K562 (cell line): ENCODE results near the gene VSTM2B. TPM values are rescaled to one million over a fixed set of nuclear protein-coding genes. Genes with fewer than 3 reads are reported as not detected.

ENCODE experiments used
- ATAC-seq: fragments of 200-7000 bp; cut with Tn5 transposase; 3 replicates; pipeline ENCODE4 v1.9.1; 2020; ENCODE audit warnings: moderate library complexity
- BruUV-seq: library from RNA; stranded (reverse); fragments of 400-500 nt; replicated peaks from 2 replicates; lab custom pipeline; 2021; lab: Mats Ljungman, UMichigan
- CTCF ChIA-PET: fragments of 300-600 bp; formaldehyde crosslinking; extraction: SDS; loops from one replicate; lab custom pipeline; 2021; ENCODE audit warnings: low intra/inter-chr PET ratio; lab: Yijun Ruan, JAX
- POLR2A ChIA-PET: fragments of 300-600, 350-650 bp; sonication (Branson Sonifier 250); formaldehyde crosslinking; extraction: SDS; loops from one replicate; lab custom pipeline; 2021; ENCODE audit warnings: antibody characterized with exemption, inconsistent platforms; lab: Yijun Ruan, JAX
- DNase-seq, 4 experiments: peaks; one replicate each; pipeline versions ENCODE4 v3.0.0 to v3.0.0-alpha.2; 2011 to 2018; ENCODE audit warnings: low spot score in 3 of 4, mixed read lengths in 3 of 4; ENCODE audit errors: extremely low read depth in 1 of 4
- FAIRE-seq: peaks from 2 replicates; lab custom pipeline; 2011; peaks lifted over from hg19 to GRCh38; lab: Jason Lieb, UNC
- H2AFZ ChIP-seq: 2 replicates; pipeline ENCODE4 v1.6.0; 2011; ENCODE audit warnings: low read depth, low read length, control low read depth, inconsistent platforms
- H3K27ac ChIP-seq: fragments of 200-600 bp; 3 replicates; pipeline ENCODE4 v1.8.0; 2011; ENCODE audit warnings: low read depth, mild to moderate bottlenecking, control low read depth, inconsistent platforms, low read length, moderate library complexity, mixed read lengths; ENCODE audit errors: extremely low read depth
- H3K27me3 ChIP-seq, 2 experiments: fragments of 300-600 bp in 1 of 2; 2 replicates in 1 of 2; 3 replicates in 1 of 2; pipeline versions ENCODE4 v1.6.0 to v1.8.0; 2011; ENCODE audit warnings: inconsistent platforms in 2 of 2, low read length in 2 of 2, mild to moderate bottlenecking in 1 of 2, mixed read lengths in 1 of 2, moderate library complexity in 1 of 2; ENCODE audit not compliant: control insufficient read depth in 2 of 2, insufficient read depth in 2 of 2
- H3K36me3 ChIP-seq: fragments of 300-600 bp; 3 replicates; pipeline ENCODE4 v1.8.0; 2011; ENCODE audit warnings: mild to moderate bottlenecking, low read length, inconsistent platforms; ENCODE audit not compliant: control insufficient read depth, insufficient read depth
- H3K4me1 ChIP-seq, 2 experiments: fragments of 200-600 bp in 1 of 2; replicated peaks in 1 of 2; 2 replicates in 1 of 2; 3 replicates in 1 of 2; pipeline versions ENCODE4 v1.5.1 to v1.8.0; 2011; ENCODE audit warnings: inconsistent platforms in 2 of 2, low read length in 2 of 2, mild to moderate bottlenecking in 1 of 2, mixed read lengths in 1 of 2, moderate library complexity in 1 of 2; ENCODE audit not compliant: control insufficient read depth in 2 of 2, insufficient read depth in 2 of 2
- H3K4me2 ChIP-seq: 2 replicates; pipeline ENCODE4 v1.6.1; 2011; ENCODE audit warnings: low read length, control low read depth, inconsistent platforms, mixed read lengths; ENCODE audit not compliant: insufficient read depth
- H3K4me3 ChIP-seq: fragments of 200-600 bp; sonication (generic), shearing (Covaris generic); 2 replicates; pipeline ENCODE4 v1.5.1; 2016; ENCODE audit warnings: control low read depth, inconsistent platforms
- H3K79me2 ChIP-seq: fragments of 200-600 bp; 3 replicates; pipeline ENCODE4 v1.8.0; 2011; ENCODE audit warnings: low read length, inconsistent platforms; ENCODE audit not compliant: control insufficient read depth, insufficient read depth
- H3K9ac ChIP-seq, 2 experiments: 2 replicates each; pipeline versions ENCODE4 v1.6.0 to v1.6.1; 2011; ENCODE audit warnings: low read depth in 2 of 2, low read length in 2 of 2, control low read depth in 1 of 2, inconsistent platforms in 1 of 2, mild to moderate bottlenecking in 1 of 2, mixed read lengths in 1 of 2; ENCODE audit not compliant: insufficient read depth in 1 of 2
- H3K9me1 ChIP-seq: one replicate; pipeline ENCODE4 v1.6.0; 2011; ENCODE audit warnings: inconsistent platforms, mild to moderate bottlenecking, low read length, moderate library complexity; ENCODE audit not compliant: control insufficient read depth, insufficient read depth
- H3K9me3 ChIP-seq: replicated peaks from 2 replicates; pipeline ENCODE4 v1.5.1; 2011; ENCODE audit warnings: low read depth, low read length, inconsistent platforms; ENCODE audit not compliant: control insufficient read depth, insufficient read depth
- H4K20me1 ChIP-seq: replicated peaks from 2 replicates; pipeline ENCODE4 v1.6.1; 2011; ENCODE audit warnings: low read length, inconsistent platforms, mixed read lengths; ENCODE audit not compliant: control insufficient read depth, insufficient read depth
- CCAR2 ChIP-seq: fragments of 200-400 bp; formaldehyde crosslinking; IDR thresholded peaks from 2 replicates; pipeline ENCODE4 v1.6.1; 2017; ENCODE audit warnings: mild to moderate bottlenecking, low read depth, low read length
- JUNB ChIP-seq: fragments of 450-650 bp; formaldehyde crosslinking; conservative IDR thresholded peaks from 2 replicates; pipeline ENCODE4 v1.4.0; 2020; ENCODE audit warnings: mild to moderate bottlenecking
- MEF2D ChIP-seq: conservative IDR thresholded peaks from 2 replicates; pipeline ENCODE4 v1.6.1; 2016; ENCODE audit warnings: low read depth, missing genetic modification characterization, missing compliant biosample characterization
- NR1H2 ChIP-seq: sonication (generic); formaldehyde crosslinking; IDR thresholded peaks from 2 replicates; pipeline ENCODE4 v1.4.0; 2020; ENCODE audit warnings: mild to moderate bottlenecking, missing genetic modification reagents
- THAP7 ChIP-seq: fragments of 250-450 bp; sonication (Bioruptor Pico); IDR thresholded peaks from 2 replicates; pipeline ENCODE4 v1.5.0; 2021
- THRA ChIP-seq: fragments of 450-650 bp; IDR thresholded peaks from 2 replicates; pipeline ENCODE4 v1.6.1; 2017; ENCODE audit warnings: mild to moderate bottlenecking, moderate library complexity
- USF2 ChIP-seq: sonication (generic); formaldehyde crosslinking; IDR thresholded peaks from 2 replicates; pipeline ENCODE4 v1.5.0; 2020; ENCODE audit warnings: missing genetic modification reagents
- ZFP30 ChIP-seq: fragments of 250-450 bp; sonication (Bioruptor Pico); IDR thresholded peaks from 2 replicates; pipeline ENCODE4 v1.8.0; 2022; ENCODE audit warnings: moderate library complexity, mild to moderate bottlenecking, inconsistent platforms, borderline replicate concordance
- ZNF717 ChIP-seq: fragments of 250-450 bp; sonication (Bioruptor Pico); IDR thresholded peaks from 2 replicates; pipeline ENCODE4 v1.5.0; 2021
- WGBS: fragments of 100-300 bp; shearing (Covaris generic); methylation state at CpG from one replicate; pipeline ENCODE4 v1.1.6; 2016; ENCODE audit warnings: low coverage, mixed read lengths; ENCODE audit not compliant: insufficient coverage; ENCODE audit errors: missing lambda C conversion rate; 5-methylcytosine and 5-hydroxymethylcytosine counted together
- in situ Hi-C: fragments of 300-500 bp; cut with MboI; formaldehyde crosslinking; loops from 4 replicates; pipeline ENCODE4 v1.15.0; 2018; ENCODE audit warnings: inconsistent platforms, mixed read lengths
- intact Hi-C: fragments of 100-400 bp; cut with micrococcal nuclease; formaldehyde crosslinking; loops from 2 replicates; pipeline ENCODE4 v1.14.2; 2022
- polyA plus RNA-seq, 8 experiments: library from polyadenylated mRNA; depleted of rRNA in 4 of 8; stranded (reverse) in 5 of 8; unstranded in 3 of 8; fragments of >200 nt; fragmentation: Nextera tagmentation in 2 of 8; fragmentation: Illumina TruSeq in 1 of 8; extraction: Ambion mirVana in 2 of 8; extraction: Trizol in 1 of 8; gene quantifications; 2 replicates each; pipeline versions ENCODE4 v1.2.1 to v1.2.3, GENCODE V29; 2011 to 2014; ENCODE audit warnings: inconsistent platforms in 1 of 8, missing spikeins in 1 of 8
- total RNA-seq, 7 experiments: library from RNA; depleted of rRNA in 6 of 7; stranded (reverse); fragments of >200 nt in 6 of 7; fragmentation: Illumina TruSeq in 2 of 7; extraction: Trizol in 2 of 7; gene quantifications; 2 replicates each; pipeline versions ENCODE4 v1.2.1 to v1.2.3, GENCODE V29; 2011 to 2021; ENCODE audit warnings: low replicate concordance in 1 of 7

VSTM2B gene
- total and polyA plus RNA-seq, 9 of the 15 experiments (the other 6 are each of a cell fraction or from before 2014, with no cell fraction given) = not detected

- ATAC-seq = no peak
- H3K4me2 ChIP-seq = no peak overlapping the region
- H3K27ac ChIP-seq = no peak overlapping the region
- ChIA-PET POLR2A (no interaction called here), CTCF (no interaction called here)
- in situ Hi-C loops (no loop called here), intact Hi-C loops (no loop called here)
- H3K4me1 ChIP-seq = no peaks in the 10 kb centered on the region
- H3K79me2 ChIP-seq = no peaks in the 10 kb centered on the region
- peaks cover 0 to 34% of the 10 kb centered on the region in 2 experiments; a peak in 3 of 5 replicates for H3K27me3 ChIP-seq
- no TSS peak for BruUV-seq
- no peak for DNase-seq
- FAIRE-seq = no peak
- no peaks in the 10 kb centered on the region for H3K36me3 ChIP-seq
- WGBS = 1% methylated on average over 15 of the region's 18 CpGs
- TF ChIP-seq THAP7 (CRISPR knock-in tag) (no peak), NR1H2 (CRISPR knock-in tag) (no peak), USF2 (CRISPR knock-in tag) (no peak), MEF2D (tag) (no peak), THRA (no peak), CCAR2 (no peak), ZNF717 (CRISPR knock-in tag) (no peak), JUNB (CRISPR knock-in tag) (no peak), ZFP30 (no peak)
- no peak overlapping the region for H2AFZ ChIP-seq
- H3K9me3 ChIP-seq = no peaks in the 10 kb centered on the region
- H3K9me1 ChIP-seq = no peaks in the 10 kb centered on the region
- H4K20me1 ChIP-seq = no peaks in the 10 kb centered on the region; the same call in none of the 2 replicates
- no peak overlapping the region for H3K4me3 ChIP-seq
- no peak overlapping the region for H3K9ac ChIP-seq
Measured at GRCh38 chr19:29501816-29502580, 23.8 kb upstream of the VSTM2B start.
